MCF 10A (cell line): ENCODE measurements around the gene HCN4. TPM values are rescaled to one million over a fixed set of nuclear protein-coding genes. Genes with fewer than 3 reads are reported as not detected.

ENCODE experiments used
- BruUV-seq: library from RNA; stranded (reverse); fragments of 400-500 nt; replicated peaks from 2 replicates; lab custom pipeline; 2021; lab: Mats Ljungman, UMichigan
- CTCF ChIA-PET: fragments of 300-600 bp; sonication (Branson Sonifier 250); formaldehyde crosslinking; extraction: SDS; loops from one replicate; lab custom pipeline; 2021; ENCODE audit warnings: antibody characterized with exemption, inconsistent platforms; lab: Yijun Ruan, JAX
- POLR2A ChIA-PET: fragments of 300-600, 350-650 bp; sonication (Branson Sonifier 250); formaldehyde crosslinking; extraction: SDS; loops from one replicate; lab custom pipeline; 2020; ENCODE audit warnings: antibody characterized with exemption, inconsistent platforms; lab: Yijun Ruan, JAX
- DNase-seq: peaks from one replicate; pipeline ENCODE4 v3.0.0-alpha.2; 2018; ENCODE audit not compliant: unreplicated experiment
- H3K27ac Mint-ChIP-seq: one replicate; pipeline ENCODE4 v1.8.0; 2022; ENCODE audit warnings: mild to moderate bottlenecking, low read depth, mixed read lengths; ENCODE audit not compliant: unreplicated experiment
- H3K27me3 Mint-ChIP-seq: one replicate; pipeline ENCODE4 v1.8.0; 2022; ENCODE audit warnings: mixed read lengths; ENCODE audit not compliant: insufficient read depth, unreplicated experiment
- H3K36me3 Mint-ChIP-seq: one replicate; pipeline ENCODE4 v1.8.0; 2022; ENCODE audit warnings: mild to moderate bottlenecking, moderate library complexity, mixed read lengths; ENCODE audit not compliant: insufficient read depth, unreplicated experiment
- H3K4me1 Mint-ChIP-seq: one replicate; pipeline ENCODE4 v1.8.0; 2022; ENCODE audit warnings: mixed read lengths; ENCODE audit not compliant: insufficient read depth, unreplicated experiment
- H3K4me3 Mint-ChIP-seq: one replicate; pipeline ENCODE4 v1.8.0; 2022; ENCODE audit warnings: mild to moderate bottlenecking, moderate library complexity, mixed read lengths; ENCODE audit not compliant: unreplicated experiment
- H3K9me3 Mint-ChIP-seq: one replicate; pipeline ENCODE4 v1.8.0; 2022; ENCODE audit warnings: mixed read lengths; ENCODE audit not compliant: unreplicated experiment
- intact Hi-C: fragments of 100-400 bp; cut with micrococcal nuclease; formaldehyde crosslinking; loops from 2 replicates; pipeline ENCODE4 v1.14.1; 2022
- total RNA-seq: library from RNA; stranded (reverse); gene quantifications from 2 replicates; pipeline ENCODE4 v1.2.3, GENCODE V29; 2022
- TF ChIP-seq, protein P1 (sequence below): fragments of 200-600 bp; IDR thresholded peaks from one replicate; pipeline ENCODE4 v1.8.0; 2022; ENCODE audit warnings: antibody characterized with exemption, mild to moderate bottlenecking; ENCODE audit not compliant: unreplicated experiment

The HCN4 gene
- total RNA-seq, 1 experiment from 2014 or later = not detected

DNA sequence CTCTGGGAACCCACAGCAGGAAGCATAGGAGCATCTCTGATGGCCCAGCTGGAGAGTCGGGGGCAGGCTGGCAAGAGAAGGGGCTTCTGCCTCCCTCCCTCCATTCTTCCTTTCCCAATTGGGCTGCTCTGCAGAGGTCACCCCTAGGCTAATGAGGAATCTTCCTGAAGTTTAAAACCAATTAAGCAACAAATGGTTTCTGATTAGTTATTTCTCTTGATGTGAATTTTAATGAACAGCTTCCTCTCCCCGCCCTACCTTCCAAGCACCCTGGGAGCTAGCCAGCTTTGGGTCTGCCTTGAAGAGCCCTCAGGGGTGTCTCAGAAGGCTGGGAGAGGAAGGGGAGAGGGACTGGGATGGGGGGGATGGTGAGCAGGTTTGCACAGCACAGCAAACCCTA lies 24.6 kb upstream of the HCN4 start:
- ChIA-PET POLR2A (no interaction called here), CTCF (no interaction called here)
- DNase-seq = no peak
- peaks cover 51% of the 10 kb centered on the region for H3K27me3 Mint-ChIP-seq
- H3K4me1 Mint-ChIP-seq = no peaks in the 10 kb centered on the region
- no peak overlapping the region for H3K4me3 Mint-ChIP-seq
- no peaks in the 10 kb centered on the region for H3K9me3 Mint-ChIP-seq
- TF ChIP-seq, protein P1, sequence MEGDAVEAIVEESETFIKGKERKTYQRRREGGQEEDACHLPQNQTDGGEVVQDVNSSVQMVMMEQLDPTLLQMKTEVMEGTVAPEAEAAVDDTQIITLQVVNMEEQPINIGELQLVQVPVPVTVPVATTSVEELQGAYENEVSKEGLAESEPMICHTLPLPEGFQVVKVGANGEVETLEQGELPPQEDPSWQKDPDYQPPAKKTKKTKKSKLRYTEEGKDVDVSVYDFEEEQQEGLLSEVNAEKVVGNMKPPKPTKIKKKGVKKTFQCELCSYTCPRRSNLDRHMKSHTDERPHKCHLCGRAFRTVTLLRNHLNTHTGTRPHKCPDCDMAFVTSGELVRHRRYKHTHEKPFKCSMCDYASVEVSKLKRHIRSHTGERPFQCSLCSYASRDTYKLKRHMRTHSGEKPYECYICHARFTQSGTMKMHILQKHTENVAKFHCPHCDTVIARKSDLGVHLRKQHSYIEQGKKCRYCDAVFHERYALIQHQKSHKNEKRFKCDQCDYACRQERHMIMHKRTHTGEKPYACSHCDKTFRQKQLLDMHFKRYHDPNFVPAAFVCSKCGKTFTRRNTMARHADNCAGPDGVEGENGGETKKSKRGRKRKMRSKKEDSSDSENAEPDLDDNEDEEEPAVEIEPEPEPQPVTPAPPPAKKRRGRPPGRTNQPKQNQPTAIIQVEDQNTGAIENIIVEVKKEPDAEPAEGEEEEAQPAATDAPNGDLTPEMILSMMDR = no peak
- no TSS peak for BruUV-seq
- H3K27ac Mint-ChIP-seq = no peak overlapping the region
- H3K36me3 Mint-ChIP-seq = no peaks in the 10 kb centered on the region
- intact Hi-C loops = no loop called here

DNA sequence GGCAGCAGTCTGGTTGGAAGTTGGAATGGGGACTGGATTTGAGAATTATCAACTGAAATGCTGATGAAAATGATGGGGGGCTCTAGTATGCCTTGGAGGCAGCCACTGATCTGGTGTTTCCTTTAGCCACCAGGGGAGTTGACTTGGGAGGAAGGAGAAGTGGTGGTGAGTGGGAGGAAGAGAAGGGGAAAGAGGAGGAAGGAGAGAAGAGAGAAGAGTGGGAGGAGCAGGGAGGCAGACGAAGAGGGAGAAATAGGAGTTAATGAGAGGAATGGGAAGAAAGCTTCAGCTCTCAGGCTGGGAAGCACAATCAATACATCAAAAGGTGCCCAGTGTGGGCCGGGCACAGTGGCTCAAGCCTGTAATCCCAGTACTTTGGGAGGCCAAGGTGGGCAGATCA lies 23.3 kb upstream of the HCN4 start:
- Mint-ChIP-seq H3K4me3 (no peak overlapping the region), H3K36me3 (no peaks in the 10 kb centered on the region), H3K4me1 (peaks cover 7% of the 10 kb centered on the region), H3K27ac (no peak overlapping the region), H3K9me3 (no peaks in the 10 kb centered on the region), H3K27me3 (peaks cover 51% of the 10 kb centered on the region)
- intact Hi-C loops = no loop called here
- ChIA-PET POLR2A (interaction anchor here (1.5 kb wide), 1 partner anchor 11 kb away, joined by 4 read pairs; no protein-coding TSS in a partner anchor), CTCF (no interaction called here)
- TF ChIP-seq, protein P1 = no peak
- DNase-seq = no peak
- no TSS peak for BruUV-seq

DNA sequence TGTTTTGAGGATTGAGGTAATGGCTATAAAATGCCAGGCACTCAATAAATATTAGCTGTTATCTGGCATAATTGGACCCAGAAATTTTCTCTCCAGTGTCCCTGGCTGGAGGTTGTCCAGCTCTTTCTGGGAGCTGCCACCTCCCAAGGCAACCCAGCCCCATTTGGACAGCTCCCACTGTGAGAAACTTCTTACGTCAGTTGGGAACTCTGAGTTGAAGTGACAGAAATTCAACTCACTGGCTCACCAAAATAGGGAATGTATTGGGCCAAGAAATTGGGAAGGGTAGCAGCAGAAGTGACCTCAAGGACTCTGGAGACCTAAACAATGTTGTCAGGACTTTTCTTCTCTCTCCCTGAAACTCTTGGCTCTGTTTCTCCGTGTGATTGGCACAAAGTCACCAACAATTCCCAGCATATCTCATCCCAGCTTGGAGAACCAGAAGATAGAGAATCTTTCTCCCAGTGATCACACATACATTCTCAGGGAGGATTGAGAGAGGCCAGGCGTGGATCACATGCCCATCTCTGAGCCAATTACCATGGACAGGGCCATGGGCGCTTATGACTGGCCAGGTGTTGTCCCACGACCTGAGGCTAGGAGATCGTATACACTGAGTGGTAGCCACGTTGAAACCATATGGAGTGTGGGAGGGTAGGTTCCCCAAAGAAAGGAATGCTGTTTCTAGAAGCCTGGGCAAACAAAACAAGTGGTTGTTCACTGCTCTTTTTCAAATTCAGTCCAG lies 22.5 kb upstream of the HCN4 start:
- Mint-ChIP-seq H3K27ac (no peak overlapping the region), H3K9me3 (no peaks in the 10 kb centered on the region), H3K36me3 (no peaks in the 10 kb centered on the region), H3K4me3 (no peak overlapping the region), H3K27me3 (peaks cover 51% of the 10 kb centered on the region), H3K4me1 (peaks cover 7% of the 10 kb centered on the region)
- TF ChIP-seq, protein P1 = no peak
- ChIA-PET POLR2A (interaction anchor here (1.5 kb wide), 1 partner anchor 12 kb away, joined by 4 read pairs; no protein-coding TSS in a partner anchor), CTCF (no interaction called here)
- no TSS peak for BruUV-seq
- intact Hi-C loops = no loop called here
- no peak for DNase-seq

DNA sequence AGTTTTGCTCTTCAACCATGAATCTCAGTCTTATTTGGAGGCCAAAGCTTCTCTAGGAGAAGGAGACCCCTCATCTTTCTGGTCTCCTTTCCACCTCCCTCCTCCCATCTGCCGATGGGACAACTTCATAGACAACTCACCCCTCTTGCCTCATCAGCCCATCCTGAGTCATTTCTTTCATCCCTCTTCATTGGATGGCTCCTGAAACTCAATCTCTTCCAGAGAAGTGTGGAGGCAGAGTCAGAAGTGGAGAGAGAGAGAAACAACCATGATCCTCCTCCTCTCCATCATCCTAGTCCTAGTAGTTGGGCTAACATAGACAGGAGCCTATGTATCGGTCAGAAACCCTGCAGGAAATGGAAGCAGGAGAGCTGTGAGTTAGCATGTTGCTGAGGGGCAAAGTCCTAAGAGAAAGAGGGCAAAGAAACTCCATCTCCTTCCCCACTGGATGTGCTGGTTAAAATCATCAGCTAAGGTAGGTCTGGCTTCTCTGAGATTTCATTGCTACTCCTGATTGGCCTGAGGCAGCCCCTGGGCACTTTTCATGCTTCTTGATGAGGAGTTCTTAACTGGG lies 21.3 kb upstream of the HCN4 start:
- H3K4me1 Mint-ChIP-seq = peaks cover 7% of the 10 kb centered on the region
- H3K36me3 Mint-ChIP-seq = peaks cover 6% of the 10 kb centered on the region
- no peaks in the 10 kb centered on the region for H3K9me3 Mint-ChIP-seq
- peak; percentile 16 for DNase-seq
- peaks cover 53% of the 10 kb centered on the region for H3K27me3 Mint-ChIP-seq
- intact Hi-C loops = no loop called here
- TF ChIP-seq, protein P1 = no peak
- ChIA-PET CTCF (no interaction called here), POLR2A (no interaction called here)
- no peak overlapping the region for H3K27ac Mint-ChIP-seq
- BruUV-seq = no TSS peak
- no peak overlapping the region for H3K4me3 Mint-ChIP-seq
